ENCODE results near the gene RPP25.

GRCh38 chr15:74988007-74988800 is 31.6 kb upstream of the RPP25 start:
- TF ChIP-seq CTCF (conservative IDR thresholded peaks at IDR 0.05): no peak; the same call in 1 of the 2 replicates
- TF ChIP-seq ZFX (IDR thresholded peaks at IDR 0.05): no peak
